ENCODE results near the gene TSPAN11. TPM values are rescaled to one million over a fixed set of nuclear protein-coding genes. Genes with fewer than 3 reads are reported as not detected.
A peak's percentile ranks its signal among the peaks of the same experiment; 100 is the strongest.

The TSPAN11 gene, protein sequence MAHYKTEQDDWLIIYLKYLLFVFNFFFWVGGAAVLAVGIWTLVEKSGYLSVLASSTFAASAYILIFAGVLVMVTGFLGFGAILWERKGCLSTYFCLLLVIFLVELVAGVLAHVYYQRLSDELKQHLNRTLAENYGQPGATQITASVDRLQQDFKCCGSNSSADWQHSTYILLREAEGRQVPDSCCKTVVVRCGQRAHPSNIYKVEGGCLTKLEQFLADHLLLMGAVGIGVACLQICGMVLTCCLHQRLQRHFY
- total RNA-seq (2021; fragmentation: NEBNext Ultra II Directional; extraction: Animal tissue kit (Norgen Biotek cat#: 25700)) (3.9 and 4.0 TPM in 2 replicates), polyA plus RNA-seq (2011; rRNA removed) (7.3 and 8.2 TPM in 2 replicates), polyA minus RNA-seq (2011; rRNA and poly(A)+ RNA removed) (5.0 and 7.4 TPM in 2 replicates)
- 4.9 TPM for polyA plus RNA-seq (2011; cell fraction: cytosol; rRNA removed)
- 10.5 TPM for polyA plus RNA-seq (2011; cell fraction: nucleus; rRNA removed)
- 3.3 to 7.0 TPM (median 5.5 TPM) in 4 replicates for polyA plus RNA-seq (2012, experiment 1 of 2)
- polyA plus RNA-seq (2012, experiment 2 of 2), result 3.4 TPM
- polyA plus RNA-seq (2013, experiment 1 of 2), result 2.2 TPM
- 2.6 TPM for polyA plus RNA-seq (2013, experiment 2 of 2)
- 3.3 TPM for polyA minus RNA-seq (2011; cell fraction: cytosol; rRNA and poly(A)+ RNA removed)
- 9.6 TPM for polyA minus RNA-seq (2011; cell fraction: nucleus; rRNA and poly(A)+ RNA removed)
- long read RNA-seq, experiment 1, partial matches to known transcripts, result 0 of 5 reads
- long read RNA-seq, experiment 1, other reads (novel, unspliced or antisense), result 3 of 5 reads
- long read RNA-seq, experiment 2, result 0 reads

GRCh38 chr12:30926243-30927221, at the start of gene TSPAN11:
Gene TSPAN11, plus strand, starts transcription at chr12:30926748. Its CDS starts 27,244 bp downstream, at chr12:30953992.
- peak within 1 kb of the TSS; percentile 24 for H4K5ac ChIP-seq (ENCODE audit: insufficient read length, low read depth, low read length)
- ChIA-PET POLR2A (ENCODE audit: partially characterized antibody) (interaction anchor here (0.6 to 2.0 kb wide), 13 partner anchors 10 to 97 kb away, joined by 3 to 7 read pairs (median 4); no protein-coding TSS in a partner anchor), CTCF (ENCODE audit: partially characterized antibody) (interaction anchor here (1.0 to 3.5 kb wide), 12 partner anchors 10 to 83 kb away, joined by 3 to 16 read pairs (median 4); no protein-coding TSS in a partner anchor)
- no peaks in the 10 kb centered on the region for H3K79me2 ChIP-seq (ENCODE audit: control insufficient read depth in 1 of 2, insufficient read depth in 2 of 2, low read length in 2 of 2)
- peak within 1 kb of the TSS; percentile 27 to 70 (median 48) for H3K4me3 ChIP-seq (ENCODE audit: extremely low read depth in 1 of 4, insufficient read depth in 2 of 4, low read depth in 3 of 4, low read length in 4 of 4)
- H4K8ac ChIP-seq (ENCODE audit: extremely low read depth, insufficient read depth, low read length), result peak within 1 kb of the TSS; percentile 68
- no peak within 1 kb of the TSS for H3K56ac ChIP-seq (replicated peaks; ENCODE audit: insufficient read length, low read depth, low read length)
- peak within 1 kb of the TSS in 3 of 4 experiments; percentile 46 to 57 (median 54); a peak in 5 of 7 replicates for H3K9ac ChIP-seq (replicated peaks in 1 of 4; ENCODE audit: extremely low read depth in 1 of 4, low read depth in 3 of 4, low read length in 3 of 4)
- DNase-seq (ENCODE audit: low read depth in 1 of 2, low spot score in 2 of 2) (peak; percentile 27 to 79), FAIRE-seq (no peak)
- H3K4me2 ChIP-seq (ENCODE audit: insufficient read depth in 1 of 2, low read depth in 2 of 2, low read length in 2 of 2), result peak within 1 kb of the TSS; percentile 55 to 69
- H2AFZ ChIP-seq (ENCODE audit: low read length), result peak within 1 kb of the TSS; percentile 84
- no peaks in the 10 kb centered on the region for H3K79me1 ChIP-seq (ENCODE audit: low read depth, low read length)
- no peak within 1 kb of the TSS; the same call in 1 of the 2 replicates for H2AK5ac ChIP-seq (ENCODE audit: low read depth, low read length)
- no peaks in the 10 kb centered on the region for H3K36me3 ChIP-seq (ENCODE audit: control insufficient read depth in 2 of 4, insufficient read depth in 4 of 4, low read length in 3 of 4)
- 11% methylated on average over 52 of the region's 78 CpGs; no CpG with 5 or more reads in 1 of the 2 experiments for WGBS, 2 experiments (ENCODE audit: extremely low coverage in 1 of 2, insufficient coverage in 1 of 2, insufficient read length in 1 of 2, insufficient replicate concordance in 2 of 2, low coverage in 1 of 2, low lambda C conversion rate in 2 of 2, missing lambda C conversion rate in 1 of 2)
- no peak within 1 kb of the TSS; the same call in 1 of the 2 replicates for H2BK5ac ChIP-seq (ENCODE audit: low read depth, low read length)
- H2BK15ac ChIP-seq (ENCODE audit: low read length), result peak within 1 kb of the TSS; percentile 88
- peak within 1 kb of the TSS; percentile 33 for H3K18ac ChIP-seq (ENCODE audit: extremely low read depth, low read length)
- H3K23ac ChIP-seq (ENCODE audit: insufficient read length), result no peak within 1 kb of the TSS
- peak within 1 kb of the TSS; percentile 92 for H4K91ac ChIP-seq (replicated peaks; ENCODE audit: insufficient read length, low read length)
- peak within 1 kb of the TSS; percentile 86 for H2BK12ac ChIP-seq (ENCODE audit: low read depth, low read length)
- H2BK20ac ChIP-seq (ENCODE audit: low read length), result peak within 1 kb of the TSS; percentile 80
- no peaks in the 10 kb centered on the region for H3K9me3 ChIP-seq (ENCODE audit: insufficient read depth in 2 of 2, low read depth in 1 of 2, low read length in 1 of 2)
- peak within 1 kb of the TSS; percentile 1 for H2BK120ac ChIP-seq (replicated peaks; ENCODE audit: low read depth, low read length)
- H3K14ac ChIP-seq (ENCODE audit: insufficient read length), result no peak within 1 kb of the TSS
- peaks cover 4 to 12% (median 6%) of the 10 kb centered on the region in 4 experiments for H3K4me1 ChIP-seq (replicated peaks in 1 of 4; ENCODE audit: control insufficient read depth in 3 of 4, insufficient read depth in 4 of 4, low read length in 3 of 4)
- peaks cover 0 to 37% (median 28%) of the 10 kb centered on the region in 4 experiments; a peak in 6 of 7 replicates for H3K27me3 ChIP-seq (replicated peaks in 1 of 4; ENCODE audit: control insufficient read depth in 3 of 4, extremely low read depth in 1 of 4, insufficient read depth in 3 of 4, low read length in 3 of 4)
- no peak within 1 kb of the TSS for H3K27ac ChIP-seq (ENCODE audit: low read depth, low read length)
- no peaks in the 10 kb centered on the region for H4K20me1 ChIP-seq (replicated peaks in 1 of 2; ENCODE audit: control insufficient read depth in 1 of 2, insufficient read depth in 2 of 2, low read length in 2 of 2)
- H3K4ac ChIP-seq (replicated peaks; ENCODE audit: insufficient read length, low read depth, low read length), result peak within 1 kb of the TSS; percentile 79
- peaks cover 4% of the 10 kb centered on the region; the same call in 1 of the 2 replicates for H3K23me2 ChIP-seq (ENCODE audit: low read depth, low read length)
- TF ChIP-seq POLR2A (IDR thresholded peaks at IDR 0.05; ENCODE audit: control extremely low read depth in 1 of 2, low read depth in 2 of 2, low read length in 2 of 2) (peak in 1 of 2 experiments; percentile 39; a peak in 2 of 3 replicates), KDM4A (IDR thresholded peaks at IDR 0.05; ENCODE audit: low read depth, low read length, severe bottlenecking) (peak; percentile 86), CBX5 (IDR thresholded peaks at IDR 0.05; ENCODE audit: low read depth, low read length) (no peak), RXRA (IDR thresholded peaks at IDR 0.05; ENCODE audit: insufficient read depth, low read depth, low read length) (no peak), SIRT6 (IDR thresholded peaks at IDR 0.05; ENCODE audit: low read length) (no peak), TCF12 (IDR thresholded peaks at IDR 0.05; ENCODE audit: low read depth, low read length) (no peak)

Data from H1 (cell line).